GM18511 (cell line): ENCODE results near the gene PIAS3.
"Not testable (repeated sequence)": the region's sequence is repeated elsewhere in the genome, so short reads cannot be mapped to it uniquely, and the experiment has no call there.

Experiments
- ATAC-seq: cut with Tn5 transposase; IDR thresholded peaks from one replicate; pipeline ENCODE4 v1.9.1; 2021; ENCODE audit warnings: mild to moderate bottlenecking, moderate library complexity; ENCODE audit not compliant: unreplicated experiment

Gene PIAS3

GRCh38 chr1:145826030-145826429 lies 32.9 kb downstream of the PIAS3 start:
- no peak for ATAC-seq

DNA sequence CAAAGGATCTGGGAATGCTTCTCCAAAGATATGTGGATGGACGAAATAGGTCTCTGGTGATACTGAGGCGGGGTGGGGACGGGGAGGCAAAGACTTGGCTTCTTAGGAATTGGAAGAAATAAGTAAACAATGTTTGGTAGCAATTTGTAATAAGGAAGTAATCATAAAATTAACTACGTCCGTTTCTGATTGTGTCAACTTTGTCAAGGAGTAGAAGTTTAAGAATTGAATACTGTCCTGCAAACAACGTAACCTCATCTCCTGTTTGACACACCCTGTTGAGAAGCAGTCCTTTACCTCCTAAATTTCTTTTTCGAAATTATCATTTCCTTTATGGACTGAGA lies 34.4 kb downstream of the PIAS3 start:
- ATAC-seq: no peak

- ATAC-seq: peak; percentile 88
Observed at GRCh38 chr1:145823565-145824498, 35.0 kb downstream of the PIAS3 start, which contains the start of the genes POLR3C and RNF115. POLR3C (plus strand) TSS chr1:145824200; CDS start chr1:145825777, 1,577 bp downstream. RNF115 (minus strand) TSS chr1:145824095; CDS start chr1:145823873, 222 bp downstream.

GRCh38 chr1:145822779-145823331 lies 36.0 kb downstream of the PIAS3 start:
- ATAC-seq: not testable (repeated sequence)

DNA sequence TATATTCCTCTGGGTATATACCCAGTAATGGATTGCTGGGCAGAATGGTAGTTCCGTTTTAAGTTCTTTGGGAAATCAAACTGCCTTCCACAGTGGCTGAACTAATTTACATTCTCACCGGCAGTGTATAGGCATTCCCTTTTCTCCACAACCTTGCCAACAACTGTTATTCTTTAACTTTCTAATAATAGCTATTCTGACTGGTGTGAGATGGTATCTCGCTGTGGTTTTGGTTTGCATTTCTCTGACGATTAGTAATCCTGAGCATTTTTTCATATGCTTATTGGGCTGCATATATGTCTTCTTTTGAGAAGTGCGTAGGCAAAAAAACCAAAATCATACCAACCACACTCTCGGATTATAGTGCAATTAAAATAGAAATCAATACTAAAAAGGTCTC lies 40.8 kb downstream of the PIAS3 start:
- not testable (repeated sequence) for ATAC-seq

DNA sequence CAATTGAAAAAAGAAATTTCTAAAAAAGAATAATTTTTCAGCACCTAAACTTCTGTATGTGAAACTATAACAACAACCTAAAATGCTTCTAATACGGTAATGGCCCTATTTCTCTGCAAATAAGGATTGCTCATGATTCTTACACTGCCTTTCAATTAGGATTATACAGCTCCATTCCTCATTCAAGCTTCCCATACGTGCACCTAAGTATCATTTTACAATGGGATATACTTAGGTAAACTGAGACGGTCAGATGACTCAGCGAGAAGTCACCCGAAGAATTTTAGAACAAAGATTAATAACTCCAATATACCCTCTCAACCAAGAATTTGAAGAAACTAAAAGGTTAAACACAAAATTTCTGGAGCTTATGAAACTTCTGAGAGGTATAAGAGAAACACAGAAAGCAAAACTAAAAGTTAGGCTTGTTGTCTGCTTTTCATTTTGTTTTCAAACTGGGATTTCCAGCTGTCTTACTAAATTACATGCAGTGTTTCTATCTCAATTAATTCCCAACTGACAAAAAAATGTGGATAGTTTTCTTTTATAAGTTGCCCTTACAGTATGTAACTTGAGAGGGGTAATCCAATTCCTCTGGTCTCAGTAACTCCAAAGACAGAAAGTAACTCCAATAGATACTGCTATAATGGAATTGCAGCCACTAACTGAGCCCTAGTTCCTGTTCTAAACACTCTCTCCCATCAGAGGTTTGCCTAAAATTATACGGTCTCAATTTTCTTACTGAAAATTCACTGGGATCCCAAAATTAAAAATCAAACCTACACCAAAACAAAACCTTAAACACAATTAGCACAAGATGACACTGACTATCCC lies 45.7 kb downstream of the PIAS3 start:
- not testable (repeated sequence) for ATAC-seq

- ATAC-seq: no peak
Observed at GRCh38 chr1:145806844-145807243, 52.0 kb downstream of the PIAS3 start.

DNA sequence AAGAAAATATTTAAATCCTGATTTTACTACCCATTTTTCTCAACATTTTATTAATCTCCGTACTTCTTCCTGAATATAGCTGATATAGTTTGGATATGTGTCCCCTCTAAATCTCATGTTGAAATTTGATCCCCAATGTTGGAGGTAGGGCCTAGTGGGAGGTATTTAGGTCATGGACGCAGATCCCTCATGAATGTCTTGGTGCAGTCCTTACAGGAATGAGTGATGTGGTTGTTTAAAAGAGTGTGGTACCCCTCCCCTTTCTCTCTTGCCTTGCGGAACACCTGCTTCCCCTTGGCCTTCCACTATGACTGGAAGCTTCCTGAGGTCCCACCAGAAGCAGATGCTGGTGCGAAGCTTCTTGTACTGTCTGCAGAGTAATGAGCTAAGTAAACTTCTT lies 52.5 kb downstream of the PIAS3 start:
- no peak for ATAC-seq

GRCh38 chr1:145805057-145805456 lies 53.8 kb downstream of the PIAS3 start:
- ATAC-seq: no peak

DNA sequence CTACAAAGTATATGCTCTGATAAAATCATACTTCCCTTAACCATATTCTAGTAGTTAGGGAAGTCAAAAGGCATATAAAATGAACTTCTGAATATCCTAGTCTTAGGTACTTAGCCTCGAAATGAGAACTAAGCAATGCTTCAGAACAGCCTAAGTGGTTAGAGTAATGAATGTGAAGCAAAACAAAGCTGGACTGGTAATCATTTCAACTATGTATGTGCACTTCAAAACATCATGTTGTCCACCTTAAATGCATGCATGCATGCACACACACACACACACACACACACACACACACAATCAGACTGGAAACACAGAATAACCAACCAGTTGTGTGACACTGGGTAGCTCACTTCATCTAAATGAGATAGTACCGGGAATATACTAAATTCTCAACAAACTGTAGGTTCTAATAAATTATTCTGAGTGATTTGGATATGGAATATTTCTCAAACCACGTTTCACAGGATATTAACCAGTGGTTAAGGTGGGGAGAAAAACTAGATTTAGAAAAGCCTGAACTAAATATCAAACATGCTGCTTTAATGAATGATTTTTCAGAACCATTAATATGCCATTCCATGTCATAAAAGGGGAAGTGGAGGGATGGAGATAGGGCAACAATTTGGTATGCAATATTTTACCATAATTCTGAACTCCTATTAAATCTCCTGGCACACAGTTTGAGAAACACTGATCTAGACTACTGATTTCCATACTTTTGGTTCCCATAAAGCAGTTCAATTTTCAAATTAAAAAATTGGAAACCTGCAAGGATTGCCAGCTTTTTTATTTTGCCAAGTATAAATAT lies 54.4 kb downstream of the PIAS3 start:
- ATAC-seq: no peak

GRCh38 chr1:145799806-145800205 lies 59.1 kb downstream of the PIAS3 start:
- ATAC-seq: no peak
